ENCODE measurements around the gene POLN. TPM values are rescaled to one million over a fixed set of nuclear protein-coding genes. Genes with fewer than 3 reads are reported as not detected.

POLN gene
- polyA plus RNA-seq, 1 donor (not counting 4 experiments of a cell fraction or from before 2014, with no cell fraction given), result 1.3 TPM

GRCh38 chr4:2138846-2139500, 102.9 kb downstream of the POLN start:
- no peaks in the 10 kb centered on the region for H3K27me3 ChIP-seq (ENCODE audit: control insufficient read depth, extremely low read depth, insufficient read depth, low read length)
- H3K79me2 ChIP-seq (ENCODE audit: control insufficient read depth, insufficient read depth, low read length), result no peaks in the 10 kb centered on the region
- H2AFZ ChIP-seq (ENCODE audit: control insufficient read depth, low read length), result no peak overlapping the region
- dilution Hi-C loops (cut with MboI; ENCODE audit: extremely low pct_ligation_motif_present, low sequenced_read_pairs), result no loop called here
- no peak for FAIRE-seq
- no peak overlapping the region for H3K9ac ChIP-seq (ENCODE audit: control insufficient read depth, extremely low read depth, insufficient read depth, low read length)
- no peak overlapping the region for H3K4me2 ChIP-seq (ENCODE audit: control insufficient read depth, extremely low read depth, insufficient read depth, low read depth, low read length)
- no peak overlapping the region for H3K27ac ChIP-seq (ENCODE audit: control insufficient read depth, insufficient read depth, low read length)
- H4K20me1 ChIP-seq (ENCODE audit: control insufficient read depth, extremely low read depth, insufficient read depth, low read length), result no peaks in the 10 kb centered on the region
- no peaks in the 10 kb centered on the region for H3K4me1 ChIP-seq (ENCODE audit: control insufficient read depth, extremely low read depth, insufficient read depth, low read length)
- DNase-seq (ENCODE audit: low read depth, low spot score), result no peak
- no peaks in the 10 kb centered on the region for H3K36me3 ChIP-seq (ENCODE audit: control insufficient read depth in 2 of 2, extremely low read depth in 1 of 2, insufficient read depth in 2 of 2, low read length in 2 of 2)
- H3K9me3 ChIP-seq (ENCODE audit: control insufficient read depth, low read depth, low read length), result no peaks in the 10 kb centered on the region
- TF ChIP-seq EZH2 (IDR thresholded peaks at IDR 0.05; ENCODE audit: low read length), result no peak
- no peak for TF ChIP-seq CTCF (optimal IDR thresholded peaks at IDR 0.05 in 1 of 3, IDR thresholded peaks at IDR 0.05 in 1 of 3, conservative IDR thresholded peaks at IDR 0.05 in 1 of 3; ENCODE audit: extremely low read depth in 1 of 3, insufficient read depth in 2 of 3, low read length in 3 of 3)
- no peaks in the 10 kb centered on the region for H3K9me1 ChIP-seq (ENCODE audit: control insufficient read depth, extremely low read depth, insufficient read depth, low read length)
- H3K4me3 ChIP-seq (ENCODE audit: control insufficient read depth in 2 of 3, extremely low read depth in 1 of 3, insufficient read depth in 2 of 3, low read depth in 1 of 3, low read length in 3 of 3), result no peak overlapping the region

- Histone ChIP-seq H3K27me3 (ENCODE audit: control insufficient read depth, extremely low read depth, insufficient read depth, low read length) (no peaks in the 10 kb centered on the region), H3K4me3 (ENCODE audit: control insufficient read depth in 2 of 3, extremely low read depth in 1 of 3, insufficient read depth in 2 of 3, low read depth in 1 of 3, low read length in 3 of 3) (no peak overlapping the region), H4K20me1 (ENCODE audit: control insufficient read depth, extremely low read depth, insufficient read depth, low read length) (no peaks in the 10 kb centered on the region), H2AFZ (ENCODE audit: control insufficient read depth, low read length) (no peak overlapping the region), H3K9ac (ENCODE audit: control insufficient read depth, extremely low read depth, insufficient read depth, low read length) (no peak overlapping the region), H3K4me2 (ENCODE audit: control insufficient read depth, extremely low read depth, insufficient read depth, low read depth, low read length) (no peak overlapping the region), H3K27ac (ENCODE audit: control insufficient read depth, insufficient read depth, low read length) (no peak overlapping the region), H3K36me3 (ENCODE audit: control insufficient read depth in 2 of 2, extremely low read depth in 1 of 2, insufficient read depth in 2 of 2, low read length in 2 of 2) (no peaks in the 10 kb centered on the region), H3K79me2 (ENCODE audit: control insufficient read depth, insufficient read depth, low read length) (no peaks in the 10 kb centered on the region), H3K9me1 (ENCODE audit: control insufficient read depth, extremely low read depth, insufficient read depth, low read length) (no peaks in the 10 kb centered on the region), H3K9me3 (ENCODE audit: control insufficient read depth, low read depth, low read length) (peaks cover 2% of the 10 kb centered on the region), H3K4me1 (ENCODE audit: control insufficient read depth, extremely low read depth, insufficient read depth, low read length) (no peaks in the 10 kb centered on the region)
- FAIRE-seq (no peak), DNase-seq (ENCODE audit: low read depth, low spot score) (no peak)
- TF ChIP-seq EZH2 (IDR thresholded peaks at IDR 0.05; ENCODE audit: low read length), result no peak
- dilution Hi-C loops (cut with MboI; ENCODE audit: extremely low pct_ligation_motif_present, low sequenced_read_pairs), result no loop called here
Measured at GRCh38 chr4:2136726-2137125, 105.2 kb downstream of the POLN start.

- dilution Hi-C loops (cut with MboI; ENCODE audit: extremely low pct_ligation_motif_present, low sequenced_read_pairs), result no loop called here
- no peak for TF ChIP-seq CTCF (optimal IDR thresholded peaks at IDR 0.05 in 1 of 3, IDR thresholded peaks at IDR 0.05 in 1 of 3, conservative IDR thresholded peaks at IDR 0.05 in 1 of 3; ENCODE audit: extremely low read depth in 1 of 3, insufficient read depth in 2 of 3, low read length in 3 of 3)
- no peak for TF ChIP-seq EZH2 (IDR thresholded peaks at IDR 0.05; ENCODE audit: low read length)
Measured at GRCh38 chr4:2135083-2135482, 106.8 kb downstream of the POLN start.

More at GRCh38 chr4:2135083-2135482, 106.8 kb downstream of the POLN start:
- H3K9me3 ChIP-seq (ENCODE audit: control insufficient read depth, low read depth, low read length), result peaks cover 4% of the 10 kb centered on the region
- FAIRE-seq (no peak), DNase-seq (ENCODE audit: low read depth, low spot score) (no peak)
- no peaks in the 10 kb centered on the region for H4K20me1 ChIP-seq (ENCODE audit: control insufficient read depth, extremely low read depth, insufficient read depth, low read length)
- H3K9ac ChIP-seq (ENCODE audit: control insufficient read depth, extremely low read depth, insufficient read depth, low read length), result no peak overlapping the region
- H3K4me2 ChIP-seq (ENCODE audit: control insufficient read depth, extremely low read depth, insufficient read depth, low read depth, low read length), result no peak overlapping the region
- no peaks in the 10 kb centered on the region for H3K4me1 ChIP-seq (ENCODE audit: control insufficient read depth, extremely low read depth, insufficient read depth, low read length)
- H3K27me3 ChIP-seq (ENCODE audit: control insufficient read depth, extremely low read depth, insufficient read depth, low read length), result no peaks in the 10 kb centered on the region
- no peaks in the 10 kb centered on the region for H3K36me3 ChIP-seq (ENCODE audit: control insufficient read depth in 2 of 2, extremely low read depth in 1 of 2, insufficient read depth in 2 of 2, low read length in 2 of 2)
- H3K27ac ChIP-seq (ENCODE audit: control insufficient read depth, insufficient read depth, low read length), result no peak overlapping the region
- H3K9me1 ChIP-seq (ENCODE audit: control insufficient read depth, extremely low read depth, insufficient read depth, low read length), result no peaks in the 10 kb centered on the region
- no peak overlapping the region for H3K4me3 ChIP-seq (ENCODE audit: control insufficient read depth in 2 of 3, extremely low read depth in 1 of 3, insufficient read depth in 2 of 3, low read depth in 1 of 3, low read length in 3 of 3)
- H3K79me2 ChIP-seq (ENCODE audit: control insufficient read depth, insufficient read depth, low read length), result no peaks in the 10 kb centered on the region
- H2AFZ ChIP-seq (ENCODE audit: control insufficient read depth, low read length), result no peak overlapping the region

All from keratinocyte (primary cell).